A673 (cell line): ENCODE measurements around the gene ZFP69B.

Experiments
- EZH2 ChIP-seq: fragments of 200-600 bp; sonication (generic); IDR thresholded peaks from 2 replicates; pipeline ENCODE4 v1.6.1; 2017; ENCODE audit warnings: borderline replicate concordance, low read depth, mild to moderate bottlenecking, mixed read lengths, antibody characterized with exemption, low read length; ENCODE audit not compliant: poor library complexity, severe bottlenecking
- TF ChIP-seq, protein P1 (sequence below): fragments of 300-800, 200-600 bp; sonication (generic); conservative IDR thresholded peaks from 2 replicates; pipeline ENCODE4 v1.5.1; 2017; ENCODE audit warnings: low read depth, mild to moderate bottlenecking, antibody characterized with exemption, low read length, moderate library complexity, mixed read lengths

DNA sequence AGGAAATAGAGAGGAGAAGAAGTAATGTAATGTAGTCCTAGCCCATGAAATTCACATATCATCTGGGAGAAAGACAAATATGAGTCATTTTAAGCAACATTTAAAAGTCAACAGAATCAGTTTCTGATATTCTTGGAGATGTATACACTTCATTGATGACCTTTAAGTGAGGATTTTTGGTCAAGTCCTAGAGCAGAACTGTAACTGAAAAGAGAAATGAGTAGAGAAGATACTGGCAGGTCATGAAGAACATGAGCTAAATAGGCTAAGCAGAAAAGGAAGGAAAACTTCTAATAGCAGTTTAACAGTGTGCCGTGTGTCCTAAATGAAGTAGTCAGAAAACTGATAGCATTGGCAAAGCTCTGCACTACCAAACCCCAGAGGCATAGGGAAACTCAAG is 4.6 kb downstream of the ZFP69B start:
- TF ChIP-seq, protein P1, sequence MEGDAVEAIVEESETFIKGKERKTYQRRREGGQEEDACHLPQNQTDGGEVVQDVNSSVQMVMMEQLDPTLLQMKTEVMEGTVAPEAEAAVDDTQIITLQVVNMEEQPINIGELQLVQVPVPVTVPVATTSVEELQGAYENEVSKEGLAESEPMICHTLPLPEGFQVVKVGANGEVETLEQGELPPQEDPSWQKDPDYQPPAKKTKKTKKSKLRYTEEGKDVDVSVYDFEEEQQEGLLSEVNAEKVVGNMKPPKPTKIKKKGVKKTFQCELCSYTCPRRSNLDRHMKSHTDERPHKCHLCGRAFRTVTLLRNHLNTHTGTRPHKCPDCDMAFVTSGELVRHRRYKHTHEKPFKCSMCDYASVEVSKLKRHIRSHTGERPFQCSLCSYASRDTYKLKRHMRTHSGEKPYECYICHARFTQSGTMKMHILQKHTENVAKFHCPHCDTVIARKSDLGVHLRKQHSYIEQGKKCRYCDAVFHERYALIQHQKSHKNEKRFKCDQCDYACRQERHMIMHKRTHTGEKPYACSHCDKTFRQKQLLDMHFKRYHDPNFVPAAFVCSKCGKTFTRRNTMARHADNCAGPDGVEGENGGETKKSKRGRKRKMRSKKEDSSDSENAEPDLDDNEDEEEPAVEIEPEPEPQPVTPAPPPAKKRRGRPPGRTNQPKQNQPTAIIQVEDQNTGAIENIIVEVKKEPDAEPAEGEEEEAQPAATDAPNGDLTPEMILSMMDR: no peak
- TF ChIP-seq EZH2: no peak
